ENCODE measurements around the gene PSMD7. TPM values are rescaled to one million over a fixed set of nuclear protein-coding genes. Genes with fewer than 3 reads are reported as not detected.

PSMD7 gene
- total RNA-seq, 1 donor from 2014 or later: 78.3 TPM

- Mint-ChIP-seq H3K36me3 (peaks cover 12% of the 10 kb centered on the region), H3K4me1 (peaks cover 19% of the 10 kb centered on the region), H3K4me3 (no peak overlapping the region), H3K27ac (no peak overlapping the region), H3K27me3 (ENCODE audit: low read depth) (no peaks in the 10 kb centered on the region), H3K9me3 (peaks cover 13% of the 10 kb centered on the region)
- no peak for TF ChIP-seq CTCF (IDR thresholded peaks at IDR 0.05; ENCODE audit: unreplicated experiment)
- DNase-seq (ENCODE audit: low spot score in 2 of 2, unreplicated experiment in 2 of 2): no peak
Observed at GRCh38 chr16:74291577-74292208, 4.9 kb upstream of the PSMD7 start.

GRCh38 chr16:74296104-74296431, 546 bp upstream of the PSMD7 start:
- Mint-ChIP-seq H3K27me3 (ENCODE audit: low read depth) (no peaks in the 10 kb centered on the region), H3K36me3 (peaks cover 19% of the 10 kb centered on the region), H3K9me3 (peaks cover 10% of the 10 kb centered on the region), H3K4me1 (peaks cover 29% of the 10 kb centered on the region), H3K27ac (peak overlapping the region; percentile 93), H3K4me3 (peak overlapping the region; percentile 76)
- no peak for TF ChIP-seq CTCF (IDR thresholded peaks at IDR 0.05; ENCODE audit: unreplicated experiment)
- DNase-seq (ENCODE audit: low spot score in 2 of 2, unreplicated experiment in 2 of 2): no peak

GRCh38 chr16:74297145-74297665, 591 bp downstream of the PSMD7 start:
- TF ChIP-seq CTCF (IDR thresholded peaks at IDR 0.05; ENCODE audit: unreplicated experiment): no peak
- Mint-ChIP-seq H3K27me3 (ENCODE audit: low read depth) (no peaks in the 10 kb centered on the region), H3K4me1 (peaks cover 29% of the 10 kb centered on the region), H3K9me3 (peaks cover under 1% of the 10 kb centered on the region), H3K4me3 (peak overlapping the region; percentile 76), H3K27ac (peak overlapping the region; percentile 93), H3K36me3 (peaks cover 19% of the 10 kb centered on the region)
- DNase-seq (ENCODE audit: low spot score in 2 of 2, unreplicated experiment in 2 of 2): no peak

GRCh38 chr16:74298104-74298503, 1.5 kb downstream of the PSMD7 start:
- DNase-seq (ENCODE audit: low spot score in 2 of 2, unreplicated experiment in 2 of 2): no peak
- no peak for TF ChIP-seq CTCF (IDR thresholded peaks at IDR 0.05; ENCODE audit: unreplicated experiment)
- peak overlapping the region; percentile 39 for H3K27ac Mint-ChIP-seq

GRCh38 chr16:74302341-74302740, 5.7 kb downstream of the PSMD7 start:
- no peak for TF ChIP-seq CTCF (IDR thresholded peaks at IDR 0.05; ENCODE audit: unreplicated experiment)
- Mint-ChIP-seq H3K9me3 (no peaks in the 10 kb centered on the region), H3K27ac (no peak overlapping the region), H3K27me3 (ENCODE audit: low read depth) (no peaks in the 10 kb centered on the region), H3K36me3 (peaks cover 29% of the 10 kb centered on the region), H3K4me3 (no peak overlapping the region), H3K4me1 (peaks cover 15% of the 10 kb centered on the region)
- DNase-seq (ENCODE audit: low spot score in 2 of 2, unreplicated experiment in 2 of 2): no peak

More at GRCh38 chr16:74298104-74298503, 1.5 kb downstream of the PSMD7 start:
- Mint-ChIP-seq H3K27me3 (ENCODE audit: low read depth) (no peaks in the 10 kb centered on the region), H3K36me3 (peaks cover 21% of the 10 kb centered on the region), H3K4me1 (peaks cover 29% of the 10 kb centered on the region), H3K4me3 (peak overlapping the region; percentile 76), H3K9me3 (no peaks in the 10 kb centered on the region)

Measured in mesothelial cell of epicardium (in vitro differentiated cells).